ENCODE measurements around the gene ABCC3. TPM values are rescaled to one million over a fixed set of nuclear protein-coding genes. Genes with fewer than 3 reads are reported as not detected.
A peak's percentile ranks its signal among the peaks of the same experiment; 100 is the strongest.

The ABCC3 gene
- total RNA-seq, 1 experiment from 2014 or later = 66.2 TPM

DNA sequence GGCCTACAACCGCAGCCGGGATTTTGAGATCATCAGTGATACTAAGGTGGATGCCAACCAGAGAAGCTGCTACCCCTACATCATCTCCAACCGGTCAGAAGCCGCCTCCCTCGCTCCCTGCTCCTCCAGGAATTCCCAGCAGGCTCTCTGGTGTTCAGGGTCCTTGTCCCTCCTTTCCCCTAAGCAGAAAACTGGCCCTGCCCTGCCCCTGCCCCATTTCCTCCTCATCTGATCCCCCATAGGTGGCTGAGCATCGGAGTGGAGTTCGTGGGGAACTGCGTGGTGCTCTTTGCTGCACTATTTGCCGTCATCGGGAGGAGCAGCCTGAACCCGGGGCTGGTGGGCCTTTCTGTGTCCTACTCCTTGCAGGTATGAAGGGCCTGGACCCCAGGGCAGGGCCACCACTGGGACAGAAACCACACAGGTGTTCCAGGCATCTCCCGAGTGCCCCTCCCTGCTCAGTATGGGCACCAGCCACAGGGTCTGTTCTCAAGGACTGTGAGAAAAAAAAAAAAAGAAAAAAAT is 43.2 kb downstream of the ABCC3 start:
- ChIA-PET RAD21 (ENCODE audit: low non-redundant PET in 1 of 2, low total read pairs in 2 of 2, uncharacterized antibody in 2 of 2, unreplicated experiment in 2 of 2) (no interaction called here), POLR2A (no interaction called here), CTCF (no interaction called here)
- Histone ChIP-seq H3K4me2 (ENCODE audit: low read length) (no peak overlapping the region), H3K36me3 (ENCODE audit: control insufficient read depth in 1 of 2, insufficient read depth in 2 of 2, low read length in 2 of 2) (no peaks in the 10 kb centered on the region), H2AFZ (ENCODE audit: low read depth, low read length, poor library complexity, severe bottlenecking) (no peak overlapping the region), H3K9me2 (ENCODE audit: insufficient read depth) (no peaks in the 10 kb centered on the region), H3K79me2 (ENCODE audit: insufficient read depth, low read length) (no peaks in the 10 kb centered on the region), H3K27ac (ENCODE audit: low read depth, low read length) (no peak overlapping the region), H3K27me3 (ENCODE audit: insufficient read depth, low read length) (no peaks in the 10 kb centered on the region), H4K20me1 (ENCODE audit: insufficient read depth) (no peaks in the 10 kb centered on the region), H3K9me3 (ENCODE audit: control insufficient read depth in 1 of 2, insufficient read depth in 1 of 2, low read depth in 1 of 2, low read length in 2 of 2) (no peaks in the 10 kb centered on the region), H3K9ac (ENCODE audit: low read length) (no peak overlapping the region), H3K4me3 (replicated peaks in 1 of 2; ENCODE audit: low read depth in 1 of 2, low read length in 2 of 2) (no peak overlapping the region), H3K4me1 (ENCODE audit: control insufficient read depth in 1 of 2, insufficient read depth in 2 of 2, low read length in 2 of 2) (peaks cover 23 to 52% of the 10 kb centered on the region in 2 experiments)
- ATAC-seq = no peak
- intact Hi-C loops (cut with micrococcal nuclease) = no loop called here
- BruUV-seq (replicated peaks) = no TSS peak
- TF ChIP-seq YY1 (IDR thresholded peaks at IDR 0.05; ENCODE audit: extremely low read depth, insufficient replicate concordance, low read depth, low read length) = no peak
- TF ChIP-seq RAD21 (IDR thresholded peaks at IDR 0.05; ENCODE audit: low read depth) = no peak
- DNase-seq (ENCODE audit: low read depth, low spot score) = no peak

DNA sequence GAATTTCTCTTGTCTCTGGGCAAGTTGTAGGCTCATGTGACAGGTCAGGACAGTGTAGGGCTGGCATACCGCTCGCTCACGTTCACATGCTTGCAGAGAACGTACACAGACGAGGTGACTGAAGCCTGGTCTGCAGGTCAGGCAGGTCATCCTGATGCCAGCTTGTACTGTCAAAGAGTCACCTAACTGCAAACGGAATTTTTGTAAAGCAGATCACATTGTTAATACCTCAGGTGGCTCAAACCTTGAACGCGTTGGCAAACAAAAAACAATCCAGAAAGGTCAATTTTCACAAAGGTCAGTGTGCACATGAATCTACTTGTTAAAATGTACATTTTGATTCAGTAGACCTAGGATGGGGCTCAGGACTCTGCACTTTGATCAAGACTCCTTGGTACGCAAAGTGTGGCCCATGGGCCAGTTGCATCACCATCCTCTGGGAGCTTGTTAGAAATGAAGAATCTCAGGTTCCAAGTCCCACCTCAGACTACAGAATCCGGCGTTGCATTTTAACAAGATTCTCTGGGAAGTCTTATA is 44.4 kb downstream of the ABCC3 start:
- ChIA-PET CTCF (interaction anchor here (1.6 kb wide), 1 partner anchor 17 kb away, joined by 4 read pairs; no protein-coding TSS in a partner anchor), RAD21 (ENCODE audit: low non-redundant PET in 1 of 2, low total read pairs in 2 of 2, uncharacterized antibody in 2 of 2, unreplicated experiment in 2 of 2) (interaction anchor here in 1 of 2 experiments (0.7 kb wide), 1 partner anchor 16 kb away, joined by 3 read pairs; no protein-coding TSS in a partner anchor), POLR2A (interaction anchor here (0.8 kb wide), 1 partner anchor 42 kb away, joined by 3 read pairs; no protein-coding TSS in a partner anchor)
- no peak for ATAC-seq
- intact Hi-C loops (cut with micrococcal nuclease) = no loop called here
- no peak overlapping the region for H3K4me3 ChIP-seq (replicated peaks in 1 of 2; ENCODE audit: low read depth in 1 of 2, low read length in 2 of 2)
- H3K27ac ChIP-seq (ENCODE audit: low read depth, low read length) = no peak overlapping the region
- H3K27me3 ChIP-seq (ENCODE audit: insufficient read depth, low read length) = no peaks in the 10 kb centered on the region
- no peak overlapping the region for H2AFZ ChIP-seq (ENCODE audit: low read depth, low read length, poor library complexity, severe bottlenecking)
- no peak overlapping the region for H3K9ac ChIP-seq (ENCODE audit: low read length)
- no peak for DNase-seq (ENCODE audit: low read depth, low spot score)
- TF ChIP-seq FOSL1 (IDR thresholded peaks at IDR 0.05; ENCODE audit: low read depth) (no peak), POLR2AphosphoS5 (IDR thresholded peaks at IDR 0.05; ENCODE audit: low read depth, low read length) (no peak), EGR1 (IDR thresholded peaks at IDR 0.05; ENCODE audit: low read depth) (no peak), ZFX (IDR thresholded peaks at IDR 0.05) (no peak), JUND (IDR thresholded peaks at IDR 0.05) (no peak), TCF7L2 (IDR thresholded peaks at IDR 0.05; ENCODE audit: borderline replicate concordance, extremely low read depth, insufficient read depth, insufficient read length) (no peak), SRF (IDR thresholded peaks at IDR 0.05; ENCODE audit: low read depth) (no peak), CEBPB (IDR thresholded peaks at IDR 0.05; ENCODE audit: low read depth) (no peak), YY1 (IDR thresholded peaks at IDR 0.05; ENCODE audit: extremely low read depth, insufficient replicate concordance, low read depth, low read length) (no peak)
- TF ChIP-seq, protein P1, sequence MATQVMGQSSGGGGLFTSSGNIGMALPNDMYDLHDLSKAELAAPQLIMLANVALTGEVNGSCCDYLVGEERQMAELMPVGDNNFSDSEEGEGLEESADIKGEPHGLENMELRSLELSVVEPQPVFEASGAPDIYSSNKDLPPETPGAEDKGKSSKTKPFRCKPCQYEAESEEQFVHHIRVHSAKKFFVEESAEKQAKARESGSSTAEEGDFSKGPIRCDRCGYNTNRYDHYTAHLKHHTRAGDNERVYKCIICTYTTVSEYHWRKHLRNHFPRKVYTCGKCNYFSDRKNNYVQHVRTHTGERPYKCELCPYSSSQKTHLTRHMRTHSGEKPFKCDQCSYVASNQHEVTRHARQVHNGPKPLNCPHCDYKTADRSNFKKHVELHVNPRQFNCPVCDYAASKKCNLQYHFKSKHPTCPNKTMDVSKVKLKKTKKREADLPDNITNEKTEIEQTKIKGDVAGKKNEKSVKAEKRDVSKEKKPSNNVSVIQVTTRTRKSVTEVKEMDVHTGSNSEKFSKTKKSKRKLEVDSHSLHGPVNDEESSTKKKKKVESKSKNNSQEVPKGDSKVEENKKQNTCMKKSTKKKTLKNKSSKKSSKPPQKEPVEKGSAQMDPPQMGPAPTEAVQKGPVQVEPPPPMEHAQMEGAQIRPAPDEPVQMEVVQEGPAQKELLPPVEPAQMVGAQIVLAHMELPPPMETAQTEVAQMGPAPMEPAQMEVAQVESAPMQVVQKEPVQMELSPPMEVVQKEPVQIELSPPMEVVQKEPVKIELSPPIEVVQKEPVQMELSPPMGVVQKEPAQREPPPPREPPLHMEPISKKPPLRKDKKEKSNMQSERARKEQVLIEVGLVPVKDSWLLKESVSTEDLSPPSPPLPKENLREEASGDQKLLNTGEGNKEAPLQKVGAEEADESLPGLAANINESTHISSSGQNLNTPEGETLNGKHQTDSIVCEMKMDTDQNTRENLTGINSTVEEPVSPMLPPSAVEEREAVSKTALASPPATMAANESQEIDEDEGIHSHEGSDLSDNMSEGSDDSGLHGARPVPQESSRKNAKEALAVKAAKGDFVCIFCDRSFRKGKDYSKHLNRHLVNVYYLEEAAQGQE (IDR thresholded peaks at IDR 0.05; ENCODE audit: low read depth) = no peak
- TF ChIP-seq, protein P2, sequence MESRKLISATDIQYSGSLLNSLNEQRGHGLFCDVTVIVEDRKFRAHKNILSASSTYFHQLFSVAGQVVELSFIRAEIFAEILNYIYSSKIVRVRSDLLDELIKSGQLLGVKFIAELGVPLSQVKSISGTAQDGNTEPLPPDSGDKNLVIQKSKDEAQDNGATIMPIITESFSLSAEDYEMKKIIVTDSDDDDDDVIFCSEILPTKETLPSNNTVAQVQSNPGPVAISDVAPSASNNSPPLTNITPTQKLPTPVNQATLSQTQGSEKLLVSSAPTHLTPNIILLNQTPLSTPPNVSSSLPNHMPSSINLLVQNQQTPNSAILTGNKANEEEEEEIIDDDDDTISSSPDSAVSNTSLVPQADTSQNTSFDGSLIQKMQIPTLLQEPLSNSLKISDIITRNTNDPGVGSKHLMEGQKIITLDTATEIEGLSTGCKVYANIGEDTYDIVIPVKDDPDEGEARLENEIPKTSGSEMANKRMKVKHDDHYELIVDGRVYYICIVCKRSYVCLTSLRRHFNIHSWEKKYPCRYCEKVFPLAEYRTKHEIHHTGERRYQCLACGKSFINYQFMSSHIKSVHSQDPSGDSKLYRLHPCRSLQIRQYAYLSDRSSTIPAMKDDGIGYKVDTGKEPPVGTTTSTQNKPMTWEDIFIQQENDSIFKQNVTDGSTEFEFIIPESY (IDR thresholded peaks at IDR 0.05; ENCODE audit: extremely low read depth, insufficient replicate concordance, low read length) = no peak
- peaks cover 26 to 57% of the 10 kb centered on the region in 2 experiments for H3K4me1 ChIP-seq (ENCODE audit: control insufficient read depth in 1 of 2, insufficient read depth in 2 of 2, low read length in 2 of 2)
- TSS peak; percentile 37 for BruUV-seq (replicated peaks)
- H3K9me3 ChIP-seq (ENCODE audit: control insufficient read depth in 1 of 2, insufficient read depth in 1 of 2, low read depth in 1 of 2, low read length in 2 of 2) = no peaks in the 10 kb centered on the region
- H3K79me2 ChIP-seq (ENCODE audit: insufficient read depth, low read length) = no peaks in the 10 kb centered on the region
- H4K20me1 ChIP-seq (ENCODE audit: insufficient read depth) = no peaks in the 10 kb centered on the region
- H3K36me3 ChIP-seq (ENCODE audit: control insufficient read depth in 1 of 2, insufficient read depth in 2 of 2, low read length in 2 of 2) = no peaks in the 10 kb centered on the region
- no peaks in the 10 kb centered on the region for H3K9me2 ChIP-seq (ENCODE audit: insufficient read depth)
- no peak overlapping the region for H3K4me2 ChIP-seq (ENCODE audit: low read length)
